ENCODE results near the gene LSM10.

- TF ChIP-seq EZH2phosphoT487 (IDR thresholded peaks at IDR 0.05; ENCODE audit: insufficient read depth, low read depth) (no peak), EZH2 (IDR thresholded peaks at IDR 0.05; ENCODE audit: insufficient read depth, poor library complexity, severe bottlenecking) (no peak)
Measured at GRCh38 chr1:36397378-36398230, at the start of gene LSM10.

Measured in GM23248 (cell line).